Fibroblast of pulmonary artery (primary cell): ENCODE data around the gene TGFB3.

Source experiments
- DNase-seq: peaks from one replicate; pipeline ENCODE4 v3.0.0-alpha.2; 2010; ENCODE audit warnings: low read depth
- H3K4me3 ChIP-seq: replicated peaks from 2 replicates; pipeline ENCODE4 v1.5.1; 2011; ENCODE audit warnings: low read depth, mild to moderate bottlenecking, control low read depth, low read length, moderate library complexity
- CTCF ChIP-seq: IDR thresholded peaks from 2 replicates; pipeline ENCODE4 v1.5.1; 2011; ENCODE audit warnings: mild to moderate bottlenecking, control low read depth, low read length, inconsistent platforms; ENCODE audit errors: missing control alignments

The TGFB3 gene

GRCh38 chr14:75944607-75945241 is 37.1 kb downstream of the TGFB3 start:
- TF ChIP-seq CTCF: no peak
- H3K4me3 ChIP-seq: no peak overlapping the region
- no peak for DNase-seq

GRCh38 chr14:75941030-75941429 is 40.8 kb downstream of the TGFB3 start:
- peak; percentile 3 for DNase-seq
- no peak overlapping the region for H3K4me3 ChIP-seq
- TF ChIP-seq CTCF: no peak

- no peak for DNase-seq
- no peak for TF ChIP-seq CTCF
- no peak overlapping the region for H3K4me3 ChIP-seq
These were observed 42.6 kb downstream of the TGFB3 start for GRCh38 chr14:75939200-75939599.

GRCh38 chr14:75934998-75935628 is 46.7 kb downstream of the TGFB3 start:
- DNase-seq: no peak

GRCh38 chr14:75933712-75934296 is 48.0 kb downstream of the TGFB3 start:
- H3K4me3 ChIP-seq: no peak overlapping the region
- TF ChIP-seq CTCF: no peak
- DNase-seq: no peak

More at GRCh38 chr14:75934998-75935628, 46.7 kb downstream of the TGFB3 start:
- TF ChIP-seq CTCF: no peak
- H3K4me3 ChIP-seq: no peak overlapping the region

- peak; percentile 33 for DNase-seq
- no peak for TF ChIP-seq CTCF
- H3K4me3 ChIP-seq: peak overlapping the region; percentile 0
These were observed 53.1 kb downstream of the TGFB3 start for GRCh38 chr14:75928690-75929181.
